ENCODE data around the gene SLC38A11. TPM values are rescaled to one million over a fixed set of nuclear protein-coding genes. Genes with fewer than 3 reads are reported as not detected.
"Not testable (repeated sequence)": the region's sequence is repeated elsewhere in the genome, so short reads cannot be mapped to it uniquely, and the experiment has no call there.

SLC38A11 gene
- not detected in 2 replicates for total RNA-seq (2014; rRNA removed; shearing (Covaris generic))

GRCh38 chr2:164954954-164955701 lies at the start of gene SLC38A11:
SLC38A11 (minus strand) TSS chr2:164955525; CDS start chr2:164955247, 278 bp downstream.
- DNase-seq (ENCODE audit: low spot score): no peak

- no peak for DNase-seq (ENCODE audit: low spot score)
These were observed 48.3 kb upstream of the SLC38A11 start for GRCh38 chr2:165003443-165004130.

GRCh38 chr2:165002638-165003037 lies 47.3 kb upstream of the SLC38A11 start:
- DNase-seq (ENCODE audit: low spot score): no peak

- not testable (repeated sequence) for DNase-seq (ENCODE audit: low spot score)
These were observed 39.5 kb upstream of the SLC38A11 start for GRCh38 chr2:164994664-164995299.

- DNase-seq (ENCODE audit: low spot score): no peak
These were observed 38.1 kb upstream of the SLC38A11 start for GRCh38 chr2:164993287-164994016.

- DNase-seq (ENCODE audit: low spot score): peak; percentile 80
These were observed 37.5 kb upstream of the SLC38A11 start for GRCh38 chr2:164992818-164993217.

- DNase-seq (ENCODE audit: low spot score): not testable (repeated sequence)
These were observed 36.7 kb upstream of the SLC38A11 start for GRCh38 chr2:164992093-164992454.

- DNase-seq (ENCODE audit: low spot score): peak; percentile 15
These were observed 36.2 kb upstream of the SLC38A11 start for GRCh38 chr2:164991361-164992092.

GRCh38 chr2:164990953-164991352 lies 35.6 kb upstream of the SLC38A11 start:
- peak; percentile 69 for DNase-seq (ENCODE audit: low spot score)

GRCh38 chr2:164988805-164989204 lies 33.5 kb upstream of the SLC38A11 start:
- not testable (repeated sequence) for DNase-seq (ENCODE audit: low spot score)

- DNase-seq (ENCODE audit: low spot score): not testable (repeated sequence)
These were observed 30.7 kb upstream of the SLC38A11 start for GRCh38 chr2:164986027-164986426.

- DNase-seq (ENCODE audit: low spot score): peak; percentile 54
These were observed 29.1 kb upstream of the SLC38A11 start for GRCh38 chr2:164984428-164984827.

- DNase-seq (ENCODE audit: low spot score): peak; percentile 71
These were observed 26.1 kb upstream of the SLC38A11 start for GRCh38 chr2:164981217-164981990.

GRCh38 chr2:164980688-164981087 lies 25.4 kb upstream of the SLC38A11 start:
- DNase-seq (ENCODE audit: low spot score): peak; percentile 57

GRCh38 chr2:164979113-164979512 lies 23.8 kb upstream of the SLC38A11 start:
- no peak for DNase-seq (ENCODE audit: low spot score)

GRCh38 chr2:164976875-164977470 lies 21.6 kb upstream of the SLC38A11 start:
- not testable (repeated sequence) for DNase-seq (ENCODE audit: low spot score)

GRCh38 chr2:164976301-164976700 lies 21.0 kb upstream of the SLC38A11 start:
- DNase-seq (ENCODE audit: low spot score): no peak

- DNase-seq (ENCODE audit: low spot score): no peak
These were observed 20.6 kb upstream of the SLC38A11 start for GRCh38 chr2:164975891-164976290.

- DNase-seq (ENCODE audit: low spot score): peak; percentile 20
These were observed 18.9 kb upstream of the SLC38A11 start for GRCh38 chr2:164974221-164974620.

GRCh38 chr2:164972216-164972615 lies 16.9 kb upstream of the SLC38A11 start:
- no peak for DNase-seq (ENCODE audit: low spot score)

Measured in A172 (cell line).